SJSA1 (cell line): ENCODE results near the gene HBG2. TPM values are rescaled to one million over a fixed set of nuclear protein-coding genes. Genes with fewer than 3 reads are reported as not detected.

ENCODE experiments used
- DNase-seq, 2 experiments: peaks; one replicate each; pipeline ENCODE4 v3.0.0-alpha.2; 2015 to 2020; ENCODE audit warnings: low spot score in 2 of 2, low read depth in 1 of 2
- H3K27ac ChIP-seq: fragments of 250-450 bp; sonication (Bioruptor Pico); 2 replicates; pipeline ENCODE4 v1.5.1; 2020; ENCODE audit warnings: mild to moderate bottlenecking, moderate library complexity
- H3K27me3 ChIP-seq: fragments of 250-450 bp; sonication (Bioruptor Pico); replicated peaks from 2 replicates; pipeline ENCODE4 v1.5.1; 2020; ENCODE audit warnings: mild to moderate bottlenecking, moderate library complexity
- H3K36me3 ChIP-seq: fragments of 250-450 bp; sonication (Bioruptor Pico); 2 replicates; pipeline ENCODE4 v1.5.1; 2020; ENCODE audit warnings: mild to moderate bottlenecking
- H3K4me1 ChIP-seq: fragments of 250-450 bp; sonication (Bioruptor Pico); replicated peaks from 2 replicates; pipeline ENCODE4 v1.6.1; 2021; ENCODE audit warnings: mild to moderate bottlenecking
- H3K4me3 ChIP-seq: fragments of 250-450 bp; sonication (Bioruptor Pico); 2 replicates; pipeline ENCODE4 v1.5.1; 2020; ENCODE audit warnings: mild to moderate bottlenecking
- H3K9me3 ChIP-seq: fragments of 250-450 bp; sonication (Bioruptor Pico); replicated peaks from 2 replicates; pipeline ENCODE4 v1.5.1; 2020; ENCODE audit warnings: mild to moderate bottlenecking
- total RNA-seq: library from RNA; depleted of rRNA; stranded (reverse); fragments of >200 nt; shearing (Covaris generic); gene quantifications from 2 replicates; pipeline ENCODE4 v1.2.3, GENCODE V29; 2014

The HBG2 gene
- total RNA-seq, 1 experiment from 2014 or later, result not detected

DNA sequence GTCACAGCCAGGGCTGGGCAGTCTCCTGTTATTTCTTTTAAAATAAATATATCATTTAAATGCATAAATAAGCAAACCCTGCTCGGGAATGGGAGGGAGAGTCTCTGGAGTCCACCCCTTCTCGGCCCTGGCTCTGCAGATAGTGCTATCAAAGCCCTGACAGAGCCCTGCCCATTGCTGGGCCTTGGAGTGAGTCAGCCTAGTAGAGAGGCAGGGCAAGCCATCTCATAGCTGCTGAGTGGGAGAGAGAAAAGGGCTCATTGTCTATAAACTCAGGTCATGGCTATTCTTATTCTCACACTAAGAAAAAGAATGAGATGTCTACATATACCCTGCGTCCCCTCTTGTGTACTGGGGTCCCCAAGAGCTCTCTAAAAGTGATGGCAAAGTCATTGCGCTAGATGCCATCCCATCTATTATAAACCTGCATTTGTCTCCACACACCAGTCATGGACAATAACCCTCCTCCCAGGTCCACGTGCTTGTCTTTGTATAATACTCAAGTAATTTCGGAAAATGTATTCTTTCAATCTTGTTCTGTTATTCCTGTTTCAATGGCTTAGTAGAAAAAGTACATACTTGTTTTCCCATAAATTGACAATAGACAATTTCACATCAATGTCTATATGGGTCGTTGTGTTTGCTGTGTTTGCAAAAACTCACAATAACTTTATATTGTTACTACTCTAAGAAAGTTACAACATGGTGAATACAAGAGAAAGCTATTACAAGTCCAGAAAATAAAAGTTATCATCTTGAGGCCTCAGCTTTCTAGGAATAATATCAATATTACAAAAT, 33.7 kb upstream of the HBG2 start:
- H3K27me3 ChIP-seq, result no peaks in the 10 kb centered on the region
- H3K27ac ChIP-seq, result no peak overlapping the region
- DNase-seq, result peak; percentile 19 to 62
- H3K36me3 ChIP-seq, result no peaks in the 10 kb centered on the region
- H3K4me3 ChIP-seq, result no peak overlapping the region
- H3K9me3 ChIP-seq, result no peaks in the 10 kb centered on the region
- H3K4me1 ChIP-seq, result peaks cover 19% of the 10 kb centered on the region

GRCh38 chr11:5286901-5287300, 32.3 kb upstream of the HBG2 start:
- Histone ChIP-seq H3K27me3 (no peaks in the 10 kb centered on the region), H3K4me3 (no peak overlapping the region), H3K27ac (no peak overlapping the region), H3K36me3 (no peaks in the 10 kb centered on the region), H3K4me1 (peaks cover 19% of the 10 kb centered on the region), H3K9me3 (no peaks in the 10 kb centered on the region)
- no peak for DNase-seq

- Histone ChIP-seq H3K4me1 (peaks cover 19% of the 10 kb centered on the region), H3K27ac (no peak overlapping the region), H3K9me3 (no peaks in the 10 kb centered on the region), H3K36me3 (no peaks in the 10 kb centered on the region), H3K27me3 (no peaks in the 10 kb centered on the region), H3K4me3 (no peak overlapping the region)
- DNase-seq, result no peak
Measured at GRCh38 chr11:5286351-5286750, 31.8 kb upstream of the HBG2 start.

DNA sequence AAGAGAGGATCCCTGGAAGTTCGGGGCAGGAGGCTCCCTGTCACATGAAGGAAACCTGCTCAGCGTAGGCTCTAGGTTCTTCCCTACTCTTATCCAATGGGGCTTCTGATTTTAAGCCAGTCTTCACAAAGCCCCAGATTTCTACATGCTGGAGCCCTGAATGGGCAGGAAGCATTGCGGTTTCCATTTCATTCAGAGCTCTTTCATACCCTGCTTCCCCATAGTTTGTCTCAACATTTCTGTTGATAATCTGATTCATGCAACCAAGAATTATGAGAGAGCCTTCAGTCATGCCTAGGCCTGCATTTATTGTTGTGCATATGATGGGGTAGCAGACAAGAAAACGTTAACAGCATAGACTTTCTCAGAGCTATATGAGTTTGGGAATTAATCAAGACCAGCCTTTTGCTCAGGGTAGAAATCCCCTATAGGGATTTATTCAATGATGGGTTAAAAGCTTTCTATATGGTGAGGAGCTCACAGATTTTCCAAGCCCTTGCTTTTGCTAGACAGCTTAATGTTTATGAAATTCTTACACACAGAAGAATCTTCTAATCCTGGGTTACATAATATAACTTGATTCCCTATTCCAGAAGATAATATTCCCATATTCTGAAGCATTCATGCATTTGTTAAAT, 31.2 kb upstream of the HBG2 start:
- peaks cover 21% of the 10 kb centered on the region for H3K4me1 ChIP-seq
- DNase-seq, result no peak
- H3K4me3 ChIP-seq, result no peak overlapping the region
- no peaks in the 10 kb centered on the region for H3K36me3 ChIP-seq
- H3K9me3 ChIP-seq, result no peaks in the 10 kb centered on the region
- no peaks in the 10 kb centered on the region for H3K27me3 ChIP-seq
- no peak overlapping the region for H3K27ac ChIP-seq

GRCh38 chr11:5284637-5285036, 30.1 kb upstream of the HBG2 start:
- no peak for DNase-seq
- no peaks in the 10 kb centered on the region for H3K36me3 ChIP-seq
- no peaks in the 10 kb centered on the region for H3K9me3 ChIP-seq
- H3K4me3 ChIP-seq, result no peak overlapping the region
- no peak overlapping the region for H3K27ac ChIP-seq
- no peaks in the 10 kb centered on the region for H3K27me3 ChIP-seq
- H3K4me1 ChIP-seq, result peaks cover 25% of the 10 kb centered on the region

- H3K27ac ChIP-seq, result no peak overlapping the region
Measured at GRCh38 chr11:5283882-5284281, 29.3 kb upstream of the HBG2 start.

DNA sequence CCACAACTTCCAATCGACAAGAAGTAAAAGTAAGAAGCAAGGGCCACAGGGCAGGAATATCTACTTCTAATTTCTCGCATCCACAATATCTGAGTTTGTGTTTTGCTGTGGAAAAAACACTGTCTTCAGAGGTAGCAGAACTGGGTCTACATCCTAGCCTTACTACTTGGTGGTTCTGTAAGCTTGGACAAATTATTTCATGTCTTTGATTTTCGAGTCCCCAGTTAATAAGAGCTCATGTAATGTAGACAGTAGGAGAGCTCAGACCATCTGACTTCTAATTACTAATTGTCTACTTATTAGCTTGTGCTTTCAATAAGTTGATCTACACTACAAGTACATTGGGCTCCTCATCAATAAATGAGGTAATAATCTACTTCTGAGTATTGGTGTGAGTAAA, 28.5 kb upstream of the HBG2 start:
- Histone ChIP-seq H3K36me3 (no peaks in the 10 kb centered on the region), H3K27me3 (no peaks in the 10 kb centered on the region), H3K27ac (no peak overlapping the region), H3K4me1 (peaks cover 15% of the 10 kb centered on the region), H3K4me3 (no peak overlapping the region), H3K9me3 (no peaks in the 10 kb centered on the region)
- no peak for DNase-seq

More at GRCh38 chr11:5283882-5284281, 29.3 kb upstream of the HBG2 start:
- H3K36me3 ChIP-seq, result no peaks in the 10 kb centered on the region
- peaks cover 22% of the 10 kb centered on the region for H3K4me1 ChIP-seq
- H3K27me3 ChIP-seq, result no peaks in the 10 kb centered on the region
- no peak for DNase-seq
- no peaks in the 10 kb centered on the region for H3K9me3 ChIP-seq
- no peak overlapping the region for H3K4me3 ChIP-seq

DNA sequence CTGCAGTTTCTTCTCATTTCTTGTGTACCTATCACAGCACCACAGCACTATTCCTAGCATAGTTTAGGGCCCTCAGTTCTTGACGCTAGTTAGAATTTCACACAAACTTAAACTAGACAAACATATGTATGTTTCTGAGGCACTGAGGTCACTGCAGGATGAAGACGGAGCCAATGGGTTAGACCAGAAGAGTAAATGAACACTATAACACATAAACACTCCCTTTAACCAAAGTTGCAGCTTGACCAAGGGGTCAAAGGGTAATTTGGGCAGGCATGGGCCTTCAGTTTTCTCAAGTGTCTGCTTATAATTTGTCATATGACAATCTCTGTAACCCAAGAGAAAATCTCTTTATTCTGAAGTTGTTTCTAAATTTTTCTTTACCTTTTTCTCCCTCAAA, 28.0 kb upstream of the HBG2 start:
- Histone ChIP-seq H3K4me3 (no peak overlapping the region), H3K4me1 (peaks cover 15% of the 10 kb centered on the region), H3K9me3 (no peaks in the 10 kb centered on the region), H3K27ac (no peak overlapping the region), H3K27me3 (no peaks in the 10 kb centered on the region), H3K36me3 (no peaks in the 10 kb centered on the region)
- no peak for DNase-seq

GRCh38 chr11:5281596-5281995, 27.0 kb upstream of the HBG2 start:
- Histone ChIP-seq H3K27ac (no peak overlapping the region), H3K4me1 (peaks cover 15% of the 10 kb centered on the region), H3K4me3 (no peak overlapping the region), H3K9me3 (no peaks in the 10 kb centered on the region), H3K36me3 (no peaks in the 10 kb centered on the region), H3K27me3 (no peaks in the 10 kb centered on the region)
- no peak for DNase-seq

DNA sequence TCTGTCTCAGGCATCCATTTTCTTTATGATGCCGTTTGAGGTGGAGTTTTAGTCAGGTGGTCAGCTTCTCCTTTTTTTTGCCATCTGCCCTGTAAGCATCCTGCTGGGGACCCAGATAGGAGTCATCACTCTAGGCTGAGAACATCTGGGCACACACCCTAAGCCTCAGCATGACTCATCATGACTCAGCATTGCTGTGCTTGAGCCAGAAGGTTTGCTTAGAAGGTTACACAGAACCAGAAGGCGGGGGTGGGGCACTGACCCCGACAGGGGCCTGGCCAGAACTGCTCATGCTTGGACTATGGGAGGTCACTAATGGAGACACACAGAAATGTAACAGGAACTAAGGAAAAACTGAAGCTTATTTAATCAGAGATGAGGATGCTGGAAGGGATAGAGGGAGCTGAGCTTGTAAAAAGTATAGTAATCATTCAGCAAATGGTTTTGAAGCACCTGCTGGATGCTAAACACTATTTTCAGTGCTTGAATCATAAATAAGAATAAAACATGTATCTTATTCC, 26.1 kb upstream of the HBG2 start:
- Histone ChIP-seq H3K27me3 (no peaks in the 10 kb centered on the region), H3K27ac (no peak overlapping the region), H3K36me3 (no peaks in the 10 kb centered on the region)

DNA sequence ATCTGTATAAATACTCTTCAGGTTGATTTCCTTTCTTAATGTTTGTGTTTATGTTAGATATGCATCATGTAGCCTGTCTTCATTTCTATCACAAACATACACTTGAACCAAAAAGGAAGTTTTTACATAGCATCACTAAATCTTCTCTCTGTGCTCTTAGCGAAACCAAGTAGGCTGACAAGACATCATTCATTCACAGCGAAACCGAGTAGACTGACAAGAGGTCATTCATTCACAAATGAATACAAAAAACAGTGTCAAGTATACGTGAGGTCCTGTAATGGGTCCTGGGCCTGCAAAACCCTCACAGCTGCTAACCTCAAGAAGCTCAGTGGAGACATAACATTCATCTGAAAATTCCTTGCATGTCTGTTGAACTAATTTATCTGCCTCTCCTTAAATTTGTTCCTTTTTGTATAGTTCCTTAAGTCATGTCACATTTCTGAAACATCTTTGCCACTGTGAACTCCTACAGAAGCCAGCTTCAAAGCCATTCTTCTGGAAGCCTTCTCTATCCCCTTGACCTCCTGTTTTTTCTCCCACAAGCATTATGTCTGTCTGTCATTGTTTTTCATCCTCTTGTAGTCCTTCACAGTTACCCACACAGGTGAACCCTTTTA, 25.0 kb upstream of the HBG2 start:
- Histone ChIP-seq H3K27me3 (no peaks in the 10 kb centered on the region), H3K9me3 (no peaks in the 10 kb centered on the region), H3K4me1 (peaks cover 15% of the 10 kb centered on the region), H3K27ac (no peak overlapping the region), H3K4me3 (no peak overlapping the region), H3K36me3 (no peaks in the 10 kb centered on the region)
- DNase-seq, result no peak

More for the DNA sequence above, 26.1 kb upstream of the HBG2 start:
- no peak overlapping the region for H3K4me3 ChIP-seq
- peak; percentile 93 to 97 for DNase-seq
- peaks cover 15% of the 10 kb centered on the region for H3K4me1 ChIP-seq
- no peaks in the 10 kb centered on the region for H3K9me3 ChIP-seq

DNA sequence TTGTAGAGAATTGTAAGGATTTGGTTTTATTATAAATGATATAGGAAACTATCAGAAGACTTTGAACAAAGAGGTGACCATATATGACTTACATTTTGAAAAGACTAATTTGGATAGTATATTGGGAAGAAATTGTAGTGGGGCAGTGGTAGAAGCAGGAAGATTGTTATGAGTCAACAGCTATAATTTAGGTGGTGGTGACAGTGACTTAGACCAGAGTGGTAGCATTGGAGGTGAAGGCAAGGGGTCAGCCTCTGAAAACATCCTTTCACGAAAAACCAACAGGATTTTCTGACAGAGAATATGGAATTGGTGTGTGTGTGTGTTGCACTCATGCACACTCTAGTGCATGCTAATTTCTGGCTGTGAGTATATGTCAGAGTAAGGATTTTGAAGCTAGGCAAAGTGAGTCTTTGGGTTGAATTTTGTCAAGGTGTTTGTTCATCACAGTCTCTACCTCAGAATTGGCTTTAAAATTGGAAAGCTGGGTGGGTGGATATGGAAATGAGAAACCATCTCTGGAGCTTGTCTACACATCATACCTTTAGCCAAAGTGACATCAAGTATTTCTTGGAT, 23.3 kb upstream of the HBG2 start:
- Histone ChIP-seq H3K36me3 (no peaks in the 10 kb centered on the region), H3K27me3 (no peaks in the 10 kb centered on the region), H3K27ac (no peak overlapping the region), H3K4me1 (peaks cover 20% of the 10 kb centered on the region), H3K4me3 (no peak overlapping the region), H3K9me3 (0 out of 2 replicates have a peak, but pooled peaks cover 3% of the 10 kb centered on the region)
- no peak for DNase-seq

GRCh38 chr11:5276697-5277096, 22.1 kb upstream of the HBG2 start:
- H3K9me3 ChIP-seq, result 0 out of 2 replicates have a peak, but pooled peaks cover 4% of the 10 kb centered on the region
- no peak for DNase-seq
- no peak overlapping the region for H3K27ac ChIP-seq
- no peaks in the 10 kb centered on the region for H3K36me3 ChIP-seq
- H3K4me1 ChIP-seq, result peaks cover 20% of the 10 kb centered on the region
- H3K27me3 ChIP-seq, result no peaks in the 10 kb centered on the region
- H3K4me3 ChIP-seq, result no peak overlapping the region
